GM12892 (cell line): ENCODE measurements around the gene KIDINS220.

Source experiments
- POLR2A ChIP-seq: IDR thresholded peaks from 2 replicates; pipeline ENCODE4 v1.6.1; 2011; ENCODE audit warnings: low read depth, low read length, control low read depth
- TAF1 ChIP-seq: IDR thresholded peaks from 2 replicates; pipeline ENCODE4 v1.6.1; 2011; ENCODE audit warnings: low read depth, mild to moderate bottlenecking, control low read depth, low read length, borderline replicate concordance

- no peak for TF ChIP-seq POLR2A
- TF ChIP-seq TAF1: no peak
Observed at GRCh38 chr2:8682719-8683667, 154.4 kb downstream of the KIDINS220 start.
